ENCODE results near the gene NHERF2.

Gene NHERF2

DNA sequence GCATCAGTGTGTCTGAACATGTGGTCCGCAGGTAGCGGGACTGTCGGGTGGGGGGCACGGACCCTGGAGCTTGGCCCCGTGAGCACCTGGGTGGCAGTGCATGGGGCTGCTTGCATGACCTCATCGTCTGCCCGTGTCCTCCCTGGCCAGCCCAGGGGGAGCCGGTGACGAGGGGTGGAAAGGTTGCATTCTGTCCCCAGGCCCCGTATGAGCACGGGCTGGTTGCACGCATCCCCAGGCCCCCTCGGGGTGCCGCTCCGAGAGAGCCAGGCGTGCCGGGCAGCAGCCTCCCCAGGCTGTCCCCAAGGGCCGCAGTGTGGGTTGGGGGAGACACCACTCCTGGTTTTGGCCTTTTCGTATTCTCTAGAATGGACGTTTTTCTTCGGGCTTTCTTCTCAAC, 51.0 kb downstream of the NHERF2 start:
- in situ Hi-C loops (cut with MboI; ENCODE audit: low sequenced_read_pairs) = no loop called here

DNA sequence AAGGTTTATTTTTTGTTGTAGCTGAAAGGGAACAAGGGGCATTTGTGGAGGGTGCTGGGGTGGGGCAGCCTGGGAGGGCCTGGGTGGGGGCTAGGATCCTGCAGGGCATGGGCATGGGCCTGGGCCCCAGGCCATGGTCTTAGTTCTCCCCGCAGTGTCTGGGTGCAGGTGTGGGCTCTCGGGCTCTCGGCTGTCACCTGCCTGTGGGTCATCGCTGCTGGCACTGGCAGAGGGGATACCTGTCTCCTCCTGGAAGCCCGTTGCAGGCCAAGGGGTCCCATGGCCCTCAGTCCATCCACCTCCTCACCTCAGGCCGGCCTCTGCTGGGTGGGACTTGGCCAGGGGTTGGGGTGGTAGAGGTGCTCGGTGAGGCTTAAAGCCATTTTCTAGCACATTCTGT, 51.4 kb downstream of the NHERF2 start:
- in situ Hi-C loops (cut with MboI; ENCODE audit: low sequenced_read_pairs) = no loop called here

DNA sequence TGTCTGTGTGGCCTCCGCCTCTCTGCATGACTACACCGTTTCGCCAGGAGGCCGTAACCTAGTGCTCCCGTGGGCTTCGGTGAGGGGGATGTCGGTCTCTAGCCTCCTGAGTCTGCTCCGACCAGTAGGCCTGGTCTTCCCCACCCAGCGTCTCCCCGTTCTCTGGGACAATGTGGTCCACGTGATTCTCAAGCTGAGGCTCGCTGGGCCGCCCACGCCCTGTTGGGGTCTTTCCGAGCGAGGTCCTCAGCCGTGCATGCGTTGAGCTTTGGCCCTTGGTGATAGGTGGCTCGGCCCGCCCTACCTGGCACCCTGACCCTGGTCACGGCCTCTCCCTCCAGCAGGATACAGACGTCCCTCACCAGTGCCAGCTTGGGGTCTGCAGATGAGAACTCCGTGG, 52.0 kb downstream of the NHERF2 start:
- in situ Hi-C loops (cut with MboI; ENCODE audit: low sequenced_read_pairs) = no loop called here

DNA sequence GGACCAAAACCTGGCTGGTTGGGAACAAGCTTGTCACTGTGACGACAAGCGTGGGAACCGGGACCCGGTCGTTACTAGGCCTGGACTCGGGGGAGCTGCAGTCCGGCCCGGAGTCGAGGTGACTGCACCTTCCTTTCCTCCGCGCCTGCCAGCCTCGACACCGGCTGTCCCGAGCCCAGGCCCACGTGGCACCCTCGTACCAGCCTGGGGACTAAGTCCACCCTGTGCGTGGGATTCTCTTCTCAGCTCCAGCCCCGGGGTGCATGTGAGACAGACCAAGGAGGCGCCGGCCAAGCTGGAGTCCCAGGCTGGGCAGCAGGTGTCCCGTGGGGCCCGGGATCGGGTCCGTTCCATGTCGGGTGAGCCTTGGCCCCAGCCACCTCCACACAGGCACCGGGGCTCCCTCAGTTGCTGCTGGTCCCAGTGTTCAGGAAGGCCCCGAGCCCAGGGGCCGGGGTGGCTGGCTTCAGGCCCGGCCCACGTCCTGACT, 52.7 kb downstream of the NHERF2 start:
- in situ Hi-C loops (cut with MboI; ENCODE audit: low sequenced_read_pairs) = no loop called here

DNA sequence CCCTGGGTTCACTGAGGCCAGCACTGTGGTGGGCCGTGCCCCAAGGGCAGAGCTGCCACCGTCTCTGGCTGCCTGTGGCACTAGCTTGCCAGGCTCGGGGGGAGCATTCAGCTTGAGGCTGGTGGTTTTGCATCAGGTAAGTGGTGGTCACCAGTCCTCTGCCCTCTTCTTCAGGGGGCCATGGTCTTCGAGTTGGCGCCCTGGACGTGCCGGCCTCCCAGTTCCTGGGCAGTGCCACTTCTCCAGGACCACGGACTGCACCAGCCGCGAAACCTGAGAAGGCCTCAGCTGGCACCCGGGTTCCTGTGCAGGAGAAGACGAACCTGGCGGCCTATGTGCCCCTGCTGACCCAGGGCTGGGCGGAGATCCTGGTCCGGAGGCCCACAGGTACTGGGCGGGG, 53.3 kb downstream of the NHERF2 start:
- in situ Hi-C loops (cut with MboI; ENCODE audit: low sequenced_read_pairs) = no loop called here

DNA sequence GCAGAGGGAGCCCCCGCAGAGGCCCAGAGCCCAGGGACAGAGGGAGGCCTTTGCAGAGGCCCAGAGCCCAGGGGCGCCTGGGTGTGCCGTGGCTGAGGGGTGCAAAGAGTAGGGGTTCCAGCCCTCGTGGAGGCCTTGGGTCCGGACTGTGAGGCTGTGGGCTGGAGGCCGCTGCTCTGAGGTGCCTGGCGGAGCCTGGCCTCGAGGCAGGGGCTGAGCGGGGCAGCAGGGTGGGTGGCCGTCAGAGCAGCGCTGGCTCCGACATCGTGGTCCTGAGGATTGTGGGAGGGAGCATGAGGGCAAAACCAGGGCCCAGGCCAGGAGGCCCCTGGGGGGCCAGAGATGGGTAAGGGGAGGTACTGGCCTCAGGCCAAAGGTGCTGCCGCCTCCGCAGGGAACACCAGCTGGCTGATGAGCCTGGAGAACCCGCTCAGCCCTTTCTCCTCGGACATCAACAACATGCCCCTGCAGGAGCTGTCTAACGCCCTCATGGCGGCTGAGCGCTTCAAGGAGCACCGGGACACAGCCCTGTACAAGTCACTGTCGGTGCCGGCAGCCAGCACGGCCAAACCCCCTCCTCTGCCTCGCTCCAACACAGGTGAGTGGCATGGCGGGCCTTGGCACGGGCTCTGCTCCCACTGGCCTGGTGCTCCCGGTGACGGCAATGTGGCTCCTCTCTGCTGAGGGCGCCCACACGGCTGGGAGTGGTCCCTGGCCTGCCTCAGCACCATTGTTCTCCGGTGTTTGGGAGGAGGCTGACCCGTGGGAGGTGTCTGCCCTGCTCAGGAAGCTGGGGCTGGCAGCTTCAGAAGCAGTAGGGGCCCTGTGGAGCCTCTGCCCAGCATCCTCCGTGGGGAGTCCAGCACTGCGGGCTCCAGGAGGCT, 54.7 kb downstream of the NHERF2 start:
- in situ Hi-C loops (cut with MboI; ENCODE audit: low sequenced_read_pairs) = no loop called here

DNA sequence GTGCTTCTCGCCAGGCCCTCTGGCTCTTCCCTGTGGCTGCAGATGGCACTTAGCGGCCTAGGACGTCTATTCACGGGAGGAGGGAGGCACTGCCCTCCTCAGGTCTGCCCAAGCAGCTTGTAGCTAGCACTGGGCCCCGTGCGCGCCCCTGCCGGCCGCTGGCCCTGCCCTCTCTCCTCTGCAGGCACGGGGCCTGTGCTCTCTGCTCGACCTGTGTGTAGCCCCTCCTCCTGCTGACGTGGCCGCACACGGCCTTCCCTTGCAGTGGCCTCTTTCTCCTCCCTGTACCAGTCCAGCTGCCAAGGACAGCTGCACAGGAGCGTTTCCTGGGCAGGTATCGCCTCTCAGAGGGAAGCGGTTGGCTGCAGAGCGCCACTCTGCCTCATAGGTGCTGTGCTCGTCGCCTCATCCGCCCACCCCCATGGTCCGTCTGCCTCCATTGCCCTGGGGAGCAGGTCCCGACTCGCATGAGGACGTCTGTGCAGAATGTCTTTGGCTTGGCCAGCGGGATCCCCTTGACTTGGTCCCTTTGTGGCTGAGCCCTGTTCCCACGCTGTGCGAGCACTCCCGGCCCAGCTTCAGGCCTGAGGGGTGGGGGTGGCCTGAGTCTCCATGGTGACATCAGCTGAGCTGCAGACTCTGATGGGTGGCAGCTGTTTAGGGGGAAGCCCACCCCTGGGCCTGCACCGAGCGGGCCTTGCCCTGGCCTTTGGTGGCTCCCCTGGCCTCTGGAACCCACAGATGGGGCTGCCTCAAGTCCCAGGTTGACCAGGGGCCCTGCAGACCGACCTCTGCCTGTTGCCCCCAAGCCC, 55.7 kb downstream of the NHERF2 start:
- in situ Hi-C loops (cut with MboI; ENCODE audit: low sequenced_read_pairs) = no loop called here

DNA sequence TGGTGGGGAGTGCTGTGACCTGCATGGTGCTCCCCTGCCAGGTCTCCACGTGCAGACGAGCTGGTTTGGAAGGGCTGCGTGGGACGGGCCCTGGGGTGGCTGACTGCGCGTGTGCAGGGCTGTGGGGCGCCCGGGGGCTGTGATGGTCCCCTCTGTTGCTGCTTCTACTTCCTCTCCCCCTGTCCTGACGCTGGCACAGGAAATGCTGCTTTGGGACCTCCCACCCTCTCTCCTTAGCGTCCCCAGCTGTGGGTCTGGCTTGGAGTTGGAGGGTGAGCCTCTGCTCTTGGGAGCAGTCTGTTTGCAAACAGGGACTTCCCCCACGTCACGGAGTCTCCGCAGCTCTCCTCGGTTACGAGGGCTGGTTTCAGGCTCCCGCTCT, 56.3 kb downstream of the NHERF2 start:
- in situ Hi-C loops (cut with MboI; ENCODE audit: low sequenced_read_pairs) = no loop called here

DNA sequence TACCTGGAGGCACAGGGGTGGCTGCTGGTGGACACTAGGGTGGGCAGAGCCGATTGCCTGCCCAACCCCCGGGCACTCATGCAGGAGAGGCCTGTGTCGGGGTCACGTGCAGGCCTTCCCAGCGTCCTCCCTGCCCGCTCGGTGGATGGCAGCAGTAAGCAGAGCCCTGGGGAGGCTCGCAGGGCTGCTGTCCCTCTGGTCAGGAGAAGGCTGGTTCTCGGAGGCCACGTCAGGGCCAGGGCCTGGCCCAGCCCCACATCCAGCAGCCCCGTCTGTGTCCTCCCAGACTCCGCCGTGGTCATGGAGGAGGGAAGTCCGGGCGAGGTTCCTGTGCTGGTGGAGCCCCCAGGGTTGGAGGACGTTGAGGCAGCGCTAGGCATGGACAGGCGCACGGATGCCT, 56.7 kb downstream of the NHERF2 start:
- in situ Hi-C loops (cut with MboI; ENCODE audit: low sequenced_read_pairs) = no loop called here

DNA sequence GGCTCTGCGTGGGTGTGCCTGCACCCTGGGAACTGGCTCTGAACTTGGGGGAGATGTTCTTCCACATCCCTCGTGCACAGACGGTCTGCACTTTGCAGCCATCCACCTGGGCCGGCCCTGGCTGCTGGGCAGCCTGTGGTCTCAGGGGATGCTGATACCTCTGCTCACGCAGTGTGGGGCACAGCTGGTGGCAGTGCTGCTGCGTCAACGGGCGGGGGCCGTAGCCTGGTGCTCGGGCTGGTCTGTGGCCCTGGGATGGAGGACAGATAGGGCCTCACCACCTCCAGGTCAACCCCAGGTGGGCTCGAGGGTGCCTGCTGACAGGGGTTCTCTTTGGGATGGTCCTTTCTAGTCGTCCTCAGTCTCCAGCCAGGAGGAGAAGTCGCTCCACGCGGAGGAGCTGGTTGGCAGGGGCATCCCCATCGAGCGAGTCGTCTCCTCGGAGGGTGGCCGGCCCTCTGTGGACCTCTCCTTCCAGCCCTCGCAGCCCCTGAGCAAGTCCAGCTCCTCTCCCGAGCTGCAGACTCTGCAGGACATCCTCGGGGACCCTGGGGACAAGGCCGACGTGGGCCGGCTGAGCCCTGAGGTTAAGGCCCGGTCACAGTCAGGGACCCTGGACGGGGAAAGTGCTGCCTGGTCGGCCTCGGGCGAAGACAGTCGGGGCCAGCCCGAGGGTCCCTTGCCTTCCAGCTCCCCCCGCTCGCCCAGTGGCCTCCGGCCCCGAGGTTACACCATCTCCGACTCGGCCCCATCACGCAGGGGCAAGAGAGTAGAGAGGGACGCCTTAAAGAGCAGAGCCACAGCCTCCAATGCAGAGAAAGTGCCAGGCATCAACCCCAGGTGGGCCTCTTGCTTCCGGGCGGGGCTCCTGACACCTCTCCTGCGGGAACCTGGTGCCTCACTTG, 57.4 kb downstream of the NHERF2 start:
- in situ Hi-C loops (cut with MboI; ENCODE audit: low sequenced_read_pairs) = no loop called here

DNA sequence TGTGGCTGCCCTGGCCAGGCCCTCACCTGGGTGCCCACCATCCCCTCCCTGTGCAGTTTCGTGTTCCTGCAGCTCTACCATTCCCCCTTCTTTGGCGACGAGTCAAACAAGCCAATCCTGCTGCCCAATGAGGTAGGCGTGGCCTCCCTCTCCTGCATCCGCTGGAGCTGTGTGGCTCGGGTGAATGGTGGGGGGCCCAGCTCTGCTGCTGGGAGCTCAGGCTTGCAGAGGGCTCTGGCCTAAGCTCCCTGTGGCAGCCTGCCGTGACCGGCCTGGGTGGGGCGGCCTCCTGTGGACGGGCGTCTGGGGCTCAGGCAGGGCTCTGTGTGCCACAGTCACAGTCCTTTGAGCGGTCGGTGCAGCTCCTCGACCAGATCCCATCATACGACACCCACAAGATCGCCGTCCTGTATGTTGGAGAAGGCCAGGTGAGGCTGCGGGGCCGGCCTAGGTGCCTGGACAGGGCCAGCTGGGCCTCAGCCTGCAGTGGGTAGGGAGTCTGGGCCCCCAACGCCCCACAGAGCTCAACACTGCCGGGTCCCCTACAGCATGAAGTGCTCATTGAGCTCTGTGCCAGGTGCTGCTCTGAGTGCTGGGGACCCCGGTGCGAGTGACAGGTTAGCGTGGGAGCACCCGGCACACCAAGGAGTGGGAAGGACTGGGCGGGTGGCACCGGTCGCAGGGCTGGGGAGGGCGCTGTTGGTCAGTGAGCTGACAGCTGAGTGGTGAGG, 58.4 kb downstream of the NHERF2 start:
- in situ Hi-C loops (cut with MboI; ENCODE audit: low sequenced_read_pairs) = no loop called here

DNA sequence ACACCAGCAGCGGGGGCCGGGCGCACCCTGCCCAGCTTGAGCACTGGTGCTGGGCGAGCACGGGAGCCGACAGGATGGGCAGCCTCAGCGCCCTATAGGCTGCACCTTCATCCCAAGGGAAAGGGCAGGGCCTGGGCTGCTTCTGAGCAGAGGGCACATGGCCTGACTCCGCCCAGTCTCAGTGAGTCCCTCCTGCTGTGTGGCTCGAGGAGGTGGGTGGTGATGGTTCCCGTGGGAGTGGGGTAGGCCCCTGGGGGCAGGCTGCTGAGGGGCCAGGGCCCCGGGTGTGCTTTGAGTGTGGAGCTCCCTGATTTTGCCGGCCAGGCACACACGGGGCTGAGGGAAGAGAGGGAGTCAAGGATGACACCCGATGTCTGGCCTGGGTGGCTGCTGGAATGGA, 59.0 kb downstream of the NHERF2 start:
- in situ Hi-C loops (cut with MboI; ENCODE audit: low sequenced_read_pairs) = no loop called here

DNA sequence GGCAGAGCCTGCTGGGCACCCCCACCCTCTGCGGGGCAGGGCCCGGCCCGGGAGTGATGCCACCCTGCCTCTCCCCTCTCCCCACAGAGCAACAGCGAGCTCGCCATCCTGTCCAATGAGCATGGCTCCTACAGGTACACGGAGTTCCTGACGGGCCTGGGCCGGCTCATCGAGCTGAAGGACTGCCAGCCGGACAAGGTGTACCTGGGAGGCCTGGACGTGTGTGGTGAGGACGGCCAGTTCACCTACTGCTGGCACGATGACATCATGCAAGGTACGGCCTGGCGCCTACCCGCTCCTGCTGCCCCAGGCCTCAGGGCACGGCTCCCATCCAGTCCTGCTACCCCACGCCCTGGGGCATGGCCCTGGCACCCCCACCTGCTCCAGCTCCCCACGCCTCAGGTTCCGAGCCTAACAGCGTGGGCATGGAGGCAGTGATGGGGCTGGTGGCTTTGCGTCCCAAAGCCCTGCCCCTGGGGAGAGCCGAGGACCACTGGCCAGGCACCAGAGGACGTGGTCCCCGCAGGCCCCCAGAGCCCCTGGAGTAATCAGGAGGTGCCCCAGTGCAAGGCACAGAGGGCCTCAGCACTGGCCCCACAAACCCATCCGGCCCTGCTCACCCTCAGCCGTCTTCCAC, 59.5 kb downstream of the NHERF2 start:
- in situ Hi-C loops (cut with MboI; ENCODE audit: low sequenced_read_pairs) = no loop called here

DNA sequence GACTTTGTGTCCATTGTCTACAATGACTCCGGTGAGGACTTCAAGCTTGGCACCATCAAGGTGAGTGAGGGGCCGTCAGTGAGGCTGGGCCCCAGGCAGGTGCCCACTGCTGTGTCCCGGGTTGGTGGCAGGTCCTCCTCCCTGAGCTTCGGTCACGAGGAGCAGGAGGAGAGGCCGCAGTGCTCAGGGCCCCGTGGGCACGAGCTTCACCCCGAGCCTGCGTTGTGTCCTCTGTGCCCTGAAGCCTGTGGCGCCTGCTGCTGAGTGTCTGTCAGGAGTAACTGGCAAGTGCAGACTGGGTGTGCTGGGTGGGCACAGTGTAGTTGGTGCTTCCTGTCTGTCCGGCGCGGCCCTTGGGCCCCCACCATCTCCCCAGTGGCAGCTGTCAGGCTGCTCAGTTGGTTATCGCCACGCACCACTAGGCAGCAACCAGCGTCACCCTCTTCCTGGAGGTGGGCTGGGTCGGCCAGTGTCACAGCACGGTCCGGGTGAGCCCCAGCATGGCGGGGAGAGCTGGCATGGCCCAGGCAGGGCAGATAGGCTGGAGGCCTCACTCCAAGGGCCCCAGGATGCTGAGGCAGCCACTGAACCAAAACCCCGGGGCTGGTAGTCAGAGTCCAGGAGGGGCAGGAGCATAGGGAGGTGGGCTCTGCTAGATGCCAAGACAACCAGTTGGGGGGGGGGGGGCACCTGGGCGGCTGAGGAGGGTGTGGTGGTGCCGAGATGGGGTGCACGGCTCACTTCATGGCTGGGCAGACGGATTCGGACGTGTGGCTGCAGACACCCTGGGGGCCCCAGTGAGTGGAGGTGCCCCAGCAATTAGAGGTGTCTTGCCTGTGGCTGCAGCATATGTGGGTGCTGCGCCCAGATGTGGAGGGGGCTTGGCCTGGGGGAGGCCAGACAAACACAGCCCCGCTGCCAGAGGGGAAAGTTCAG, 60.4 kb downstream of the NHERF2 start:
- in situ Hi-C loops (cut with MboI; ENCODE audit: low sequenced_read_pairs) = no loop called here

DNA sequence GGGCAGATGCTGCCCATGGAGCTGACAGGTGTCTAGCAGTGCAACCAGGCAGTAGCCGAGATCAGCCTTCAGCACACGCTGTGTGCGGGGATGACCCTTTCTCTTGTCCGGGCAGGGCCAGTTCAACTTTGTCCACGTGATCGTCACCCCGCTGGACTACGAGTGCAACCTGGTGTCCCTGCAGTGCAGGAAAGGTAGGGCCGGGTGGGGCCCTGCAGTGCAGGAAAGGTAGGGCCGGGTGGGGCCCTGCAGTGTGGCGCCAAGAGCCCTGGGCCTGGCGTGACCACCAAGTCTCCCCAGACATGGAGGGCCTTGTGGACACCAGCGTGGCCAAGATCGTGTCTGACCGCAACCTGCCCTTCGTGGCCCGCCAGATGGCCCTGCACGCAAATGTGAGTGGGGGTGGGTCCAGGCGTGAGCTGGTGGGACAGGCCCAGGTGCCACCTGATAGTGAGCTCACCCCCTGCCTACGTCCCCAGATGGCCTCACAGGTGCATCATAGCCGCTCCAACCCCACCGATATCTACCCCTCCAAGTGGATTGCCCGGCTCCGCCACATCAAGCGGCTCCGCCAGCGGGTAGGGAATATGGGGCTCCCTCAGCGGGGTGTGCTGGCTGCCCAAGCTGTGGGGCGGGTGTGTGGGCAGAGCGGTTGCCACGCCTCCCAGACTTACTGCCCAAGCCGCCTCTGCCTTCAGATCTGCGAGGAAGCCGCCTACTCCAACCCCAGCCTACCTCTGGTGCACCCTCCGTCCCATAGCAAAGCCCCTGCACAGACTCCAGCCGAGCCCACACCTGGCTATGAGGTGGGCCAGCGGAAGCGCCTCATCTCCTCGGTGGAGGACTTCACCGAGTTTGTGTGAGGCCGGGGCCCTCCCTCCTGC, 61.3 kb downstream of the NHERF2 start:
- in situ Hi-C loops (cut with MboI; ENCODE audit: low sequenced_read_pairs) = no loop called here

Data from HL-60/S4 treated with retinoic acid at 250 ng/mL for 4 days and 3 days (cell line).